Effector CD4-positive, alpha-beta T cell (primary cell): ENCODE results near the gene SNCAIP.

Experiments
- DNase-seq: peaks from one replicate; pipeline ENCODE4 v3.0.0-alpha.2; 2020

The SNCAIP gene

GRCh38 chr5:122401976-122402725 is 90.1 kb downstream of the SNCAIP start:
- DNase-seq: no peak

GRCh38 chr5:122402955-122403685 is 91.1 kb downstream of the SNCAIP start:
- DNase-seq: no peak

DNA sequence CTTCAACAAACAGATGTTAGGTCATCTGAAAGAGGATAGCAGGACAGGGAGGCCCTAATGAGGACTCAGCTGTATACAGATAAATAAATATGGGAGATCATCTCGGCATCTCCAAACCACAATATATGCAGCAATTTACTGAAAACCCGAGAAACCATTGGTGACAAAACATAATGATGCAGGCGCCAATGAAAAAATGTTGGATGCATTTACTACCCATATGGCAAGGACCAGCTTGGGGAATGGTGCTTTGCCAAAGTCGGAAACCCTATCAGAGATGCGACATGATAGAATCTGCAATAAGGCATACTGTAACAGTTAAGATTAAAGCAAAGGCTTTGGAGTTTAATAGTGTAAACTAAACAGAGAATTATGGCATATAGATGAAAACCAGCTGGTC is 92.0 kb downstream of the SNCAIP start:
- no peak for DNase-seq

DNA sequence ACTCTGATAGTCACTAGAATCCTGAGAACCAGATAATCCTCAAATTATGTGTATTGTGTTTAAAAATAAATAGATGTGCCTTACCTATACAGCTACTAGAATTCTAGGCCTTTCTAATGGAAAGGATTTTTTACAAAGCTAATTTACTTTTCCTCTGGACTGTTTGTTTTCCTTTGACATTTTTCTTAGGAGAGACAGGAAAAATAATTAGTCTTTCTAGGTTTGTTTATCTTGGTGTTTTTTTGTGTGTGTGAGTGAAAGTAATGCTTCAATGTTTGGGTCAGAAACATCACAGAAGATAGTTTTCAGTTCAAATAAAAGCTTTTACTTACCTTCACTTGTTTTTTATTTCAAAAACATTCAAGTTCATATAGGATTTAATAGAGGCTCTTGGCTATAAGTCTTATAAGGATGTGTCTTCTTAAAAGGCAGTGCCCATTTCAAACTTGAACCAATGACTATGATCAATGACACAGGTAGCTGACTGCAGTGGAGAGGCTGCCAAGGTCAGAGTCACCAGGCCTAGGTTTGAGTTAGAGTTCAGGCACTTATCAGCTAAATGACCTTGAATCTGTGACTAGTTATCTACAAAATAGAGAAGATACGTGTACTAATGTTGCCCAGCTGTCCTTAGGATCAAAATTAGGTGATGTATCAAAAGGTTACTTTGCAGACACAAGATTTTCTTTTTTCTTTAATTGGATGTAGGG is 92.8 kb downstream of the SNCAIP start:
- no peak for DNase-seq

GRCh38 chr5:122405751-122406150 is 93.7 kb downstream of the SNCAIP start:
- no peak for DNase-seq

GRCh38 chr5:122406181-122406580 is 94.1 kb downstream of the SNCAIP start:
- no peak for DNase-seq

- no peak for DNase-seq
Observed at GRCh38 chr5:122408592-122409224, 96.7 kb downstream of the SNCAIP start.

DNA sequence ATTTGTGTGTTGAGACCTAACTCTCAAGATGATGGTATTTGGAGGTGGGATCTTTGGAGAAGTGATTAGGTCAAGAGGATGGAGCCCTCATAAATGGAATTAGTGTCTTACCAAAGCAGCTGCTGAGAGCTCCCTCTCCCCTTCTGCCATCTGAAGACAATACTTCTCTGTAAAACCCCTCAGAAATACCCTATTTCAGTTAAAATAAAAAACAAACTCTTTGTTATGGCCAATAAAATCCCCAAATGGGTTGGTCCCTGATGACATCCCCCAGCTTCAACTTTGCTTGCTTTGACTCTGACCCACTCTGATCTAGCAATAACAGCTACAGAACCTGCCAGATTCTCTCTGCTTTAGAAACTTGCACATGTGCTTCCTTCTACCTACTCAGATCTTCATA is 100.9 kb downstream of the SNCAIP start:
- DNase-seq: no peak

- no peak for DNase-seq
Observed at GRCh38 chr5:122413722-122414121, 101.7 kb downstream of the SNCAIP start.

GRCh38 chr5:122415030-122415800 is 103.2 kb downstream of the SNCAIP start:
- no peak for DNase-seq

DNA sequence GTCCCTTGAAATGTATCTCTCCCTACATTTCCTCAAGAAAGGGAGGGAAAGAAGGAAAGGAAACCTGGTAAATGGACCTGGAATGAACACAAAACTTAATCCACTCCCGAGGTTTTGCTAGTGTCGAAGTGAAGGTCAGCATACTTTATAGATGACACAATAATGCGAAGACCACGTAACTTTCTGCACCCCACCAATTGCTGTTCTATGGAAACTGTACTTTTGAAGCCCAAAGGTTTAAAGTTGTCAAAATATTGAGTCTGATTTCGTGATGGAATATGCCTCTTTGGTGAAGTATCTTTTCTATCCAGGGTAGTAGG is 103.7 kb downstream of the SNCAIP start:
- DNase-seq: no peak

- DNase-seq: no peak
Observed at GRCh38 chr5:122419142-122419894, 107.3 kb downstream of the SNCAIP start.

- no peak for DNase-seq
Observed at GRCh38 chr5:122420091-122420490, 108.1 kb downstream of the SNCAIP start.

GRCh38 chr5:122420537-122421236 is 108.7 kb downstream of the SNCAIP start:
- DNase-seq: no peak

DNA sequence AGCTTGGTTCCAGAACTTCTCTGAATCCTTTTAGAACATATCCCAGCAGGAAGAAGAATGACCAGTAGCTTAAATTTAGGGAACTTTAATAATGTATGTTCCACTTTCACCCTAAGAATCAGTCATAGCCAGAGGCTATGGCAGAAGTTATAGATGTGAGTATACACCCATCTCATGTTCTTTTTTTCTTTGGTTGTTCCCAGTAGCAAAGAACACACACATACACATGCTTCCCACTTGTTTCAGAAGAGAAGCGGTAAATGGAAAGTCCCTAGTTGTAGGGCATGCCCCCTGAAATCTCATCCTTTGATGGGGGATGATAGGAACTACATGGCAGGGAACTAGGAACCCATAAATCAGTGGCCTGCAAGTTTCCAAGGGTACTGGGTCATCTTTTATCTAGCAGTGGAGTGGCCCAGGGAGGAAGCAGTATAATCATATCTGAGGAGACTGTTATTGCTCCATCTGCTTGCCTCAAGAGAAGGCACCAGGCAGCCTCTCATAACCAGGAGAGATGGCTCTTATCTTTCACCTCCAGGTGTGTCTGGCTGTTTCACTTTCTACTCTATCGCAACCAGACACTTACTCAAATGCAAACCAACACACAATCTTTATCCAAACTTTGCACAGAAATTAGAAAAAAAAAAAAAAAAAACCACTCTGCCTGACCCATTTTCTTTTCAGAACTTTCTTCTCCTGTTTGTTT is 109.5 kb downstream of the SNCAIP start:
- no peak for DNase-seq

- DNase-seq: no peak
Observed at GRCh38 chr5:122423221-122423620, 111.2 kb downstream of the SNCAIP start.

GRCh38 chr5:122424132-122424531 is 112.1 kb downstream of the SNCAIP start:
- no peak for DNase-seq

- no peak for DNase-seq
Observed at GRCh38 chr5:122426301-122426700, 114.3 kb downstream of the SNCAIP start.

DNA sequence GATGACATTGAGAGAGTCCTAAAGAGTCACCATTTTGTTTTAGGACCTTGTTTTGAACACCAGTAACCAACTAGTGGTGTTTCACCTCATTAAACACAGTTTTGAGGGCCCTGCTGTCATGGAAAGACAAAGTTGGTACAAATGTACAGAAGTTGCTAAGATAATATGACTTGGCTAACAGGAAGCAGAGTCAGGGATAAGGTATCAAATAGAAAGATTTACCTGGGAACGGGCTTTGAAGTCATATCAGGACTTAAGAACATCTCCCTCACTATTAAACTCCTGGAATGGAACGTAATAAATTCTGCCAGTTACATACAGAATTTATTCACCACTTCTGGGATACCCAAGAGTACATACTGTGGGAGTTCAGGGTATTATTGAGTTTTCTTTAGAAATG is 115.6 kb downstream of the SNCAIP start:
- DNase-seq: no peak

GRCh38 chr5:122429545-122430318 is 117.7 kb downstream of the SNCAIP start:
- no peak for DNase-seq
